GM10847 (cell line): ENCODE data around the gene SNX5.

Source experiments
- POLR2A ChIP-seq: IDR thresholded peaks from 2 replicates; pipeline ENCODE4 v1.6.1; 2011; ENCODE audit not compliant: insufficient read length; ENCODE audit errors: extremely low read depth

SNX5 gene

GRCh38 chr20:17967521-17968365 lies 851 bp downstream of the SNX5 start:
- no peak for TF ChIP-seq POLR2A

DNA sequence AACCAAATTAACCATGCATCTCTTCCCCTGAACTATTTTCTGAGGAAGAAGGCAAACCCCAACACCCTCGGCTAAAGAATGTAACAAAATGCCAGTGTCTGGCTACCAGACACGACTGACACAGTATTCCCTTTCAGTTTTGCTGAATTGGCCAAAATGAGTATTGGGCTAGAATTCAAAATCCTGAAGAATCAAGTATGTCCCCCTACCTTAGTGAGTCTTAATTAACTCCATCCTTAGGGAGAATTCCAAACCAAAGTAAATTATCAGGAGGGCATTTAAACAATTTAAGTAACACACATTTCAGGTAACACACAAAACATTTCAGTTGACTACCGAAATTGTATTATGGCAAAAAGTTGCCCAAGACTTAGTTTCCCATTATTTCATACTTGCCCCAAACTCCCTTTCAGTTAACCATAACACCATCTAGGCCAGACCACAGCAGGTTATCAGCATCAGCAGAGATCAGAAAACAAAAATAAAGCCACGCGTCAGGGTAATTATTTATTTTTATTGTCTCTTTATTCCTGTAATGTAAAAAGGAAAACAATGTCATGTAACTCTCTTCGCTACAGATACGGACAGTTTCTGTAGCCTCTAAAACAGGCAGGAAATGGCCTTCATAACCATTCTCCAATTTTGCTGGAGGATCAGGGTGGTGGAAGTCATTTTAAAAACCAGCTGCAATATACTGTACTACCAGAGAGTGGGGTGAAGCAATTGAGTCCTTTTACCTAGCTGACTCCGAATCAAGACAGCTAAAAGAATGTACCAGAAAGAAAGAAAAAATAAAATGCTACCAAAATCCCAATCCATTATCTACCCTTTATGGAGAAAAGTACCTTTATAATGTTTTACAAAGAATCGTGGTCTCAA lies 1.9 kb downstream of the SNX5 start:
- no peak for TF ChIP-seq POLR2A

DNA sequence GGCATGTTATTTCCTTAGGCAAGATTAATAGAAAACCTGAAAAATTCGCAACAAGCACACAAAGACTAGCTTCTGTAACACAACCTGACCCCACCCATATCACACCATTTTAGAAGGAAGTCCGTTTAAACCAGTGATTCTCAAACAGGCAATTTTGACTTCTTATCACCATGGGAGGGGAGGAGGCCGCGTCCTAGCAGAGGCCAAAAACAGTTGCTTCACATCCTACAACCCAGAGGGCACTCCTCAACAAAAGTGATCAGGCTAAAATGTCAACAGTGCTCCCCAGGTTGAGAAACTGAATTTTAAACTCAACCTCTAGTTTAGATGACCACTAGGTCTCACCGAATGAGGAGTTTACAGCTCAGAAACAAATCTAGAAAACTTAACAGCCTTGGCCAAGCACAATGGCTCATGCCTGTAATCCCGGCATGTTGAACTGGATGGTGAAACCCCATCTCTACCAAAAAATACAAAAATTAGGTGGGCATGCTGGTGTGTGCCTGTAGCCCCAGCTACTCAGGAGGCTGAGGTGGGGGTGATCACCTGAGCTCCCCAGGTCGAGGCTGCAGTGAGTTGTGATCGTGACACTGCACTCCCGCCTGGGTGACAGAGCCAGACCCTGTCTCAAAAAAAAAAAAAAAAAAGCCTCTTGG lies 3.4 kb downstream of the SNX5 start:
- no peak for TF ChIP-seq POLR2A

DNA sequence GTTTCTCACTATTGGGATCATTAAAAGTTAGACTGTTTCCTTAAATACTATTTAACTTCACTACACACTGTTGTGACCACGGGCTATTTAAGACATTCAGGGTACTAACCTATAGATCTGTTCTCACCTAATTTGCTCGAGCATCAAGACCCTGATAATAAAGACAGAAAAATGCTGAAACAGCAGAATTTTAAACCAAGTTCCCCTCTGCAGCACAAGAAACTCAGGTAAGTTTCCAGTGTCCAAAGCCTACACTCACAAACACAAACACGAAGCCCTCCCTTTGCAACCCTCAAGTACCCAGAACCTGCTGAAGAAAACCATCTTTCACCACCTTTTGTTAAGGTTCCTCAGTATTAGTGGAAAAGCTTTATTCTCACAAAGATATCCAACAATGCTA lies 4.0 kb downstream of the SNX5 start:
- TF ChIP-seq POLR2A = no peak

DNA sequence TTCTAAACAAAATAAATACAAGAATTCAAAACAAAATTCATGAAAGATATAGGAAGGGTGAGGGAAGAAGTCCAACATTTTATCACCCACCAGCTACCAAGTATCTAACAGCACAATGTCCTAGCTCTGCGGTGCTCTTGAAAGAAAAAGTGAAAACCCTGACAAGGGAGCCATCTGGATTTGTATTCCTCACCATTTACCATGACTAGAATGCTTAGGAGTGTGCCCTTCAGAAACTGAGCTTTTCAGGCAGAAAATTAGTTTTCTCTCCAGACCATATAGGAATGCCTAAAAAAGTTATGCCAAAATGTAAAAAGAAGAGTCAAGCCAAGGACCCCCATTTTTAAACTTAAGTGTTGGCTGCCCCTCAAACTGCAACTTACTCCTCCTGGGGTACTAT lies 4.5 kb downstream of the SNX5 start:
- TF ChIP-seq POLR2A = no peak

DNA sequence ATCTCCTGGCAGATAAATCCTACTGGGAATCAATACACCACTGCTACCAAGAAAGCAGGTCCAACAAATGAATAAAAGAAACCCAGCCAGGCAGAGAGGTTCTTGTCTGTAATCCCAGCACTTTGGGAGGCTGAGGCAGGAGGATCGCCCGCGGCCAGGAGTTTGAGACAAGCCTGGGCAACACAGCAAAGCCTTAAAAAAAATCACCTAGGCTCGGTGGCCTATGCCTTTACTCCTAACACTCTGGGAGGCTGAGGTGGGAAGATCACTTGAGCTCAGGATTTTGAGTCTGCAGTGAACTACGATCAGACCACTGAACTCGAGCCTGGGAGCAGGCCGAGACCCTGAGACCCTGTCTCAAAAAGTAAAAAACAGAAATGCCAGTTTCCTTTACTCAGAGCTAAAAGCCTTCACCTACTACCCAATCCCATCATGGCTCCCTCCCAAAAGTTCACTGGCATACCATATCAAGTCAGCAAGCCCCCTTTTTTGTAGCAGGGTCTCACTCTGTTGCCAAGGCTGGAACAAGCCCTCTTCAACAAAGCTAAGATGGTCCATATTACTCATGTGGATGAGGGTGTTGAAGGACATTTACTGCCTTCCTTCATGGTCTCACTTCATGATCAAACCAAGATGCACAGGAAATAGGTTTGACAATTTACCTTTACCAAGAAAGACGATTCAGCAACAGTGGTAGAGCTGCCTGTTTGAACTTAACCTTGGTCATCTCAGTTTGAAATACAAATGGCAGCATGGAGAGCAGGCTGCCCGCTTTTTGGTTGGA lies 5.3 kb downstream of the SNX5 start:
- no peak for TF ChIP-seq POLR2A

- no peak for TF ChIP-seq POLR2A
These were observed 7.0 kb downstream of the SNX5 start for GRCh38 chr20:17961587-17961940.

- no peak for TF ChIP-seq POLR2A
These were observed 7.5 kb downstream of the SNX5 start for GRCh38 chr20:17960927-17961586.

GRCh38 chr20:17959257-17959627 lies 9.4 kb downstream of the SNX5 start:
- no peak for TF ChIP-seq POLR2A

DNA sequence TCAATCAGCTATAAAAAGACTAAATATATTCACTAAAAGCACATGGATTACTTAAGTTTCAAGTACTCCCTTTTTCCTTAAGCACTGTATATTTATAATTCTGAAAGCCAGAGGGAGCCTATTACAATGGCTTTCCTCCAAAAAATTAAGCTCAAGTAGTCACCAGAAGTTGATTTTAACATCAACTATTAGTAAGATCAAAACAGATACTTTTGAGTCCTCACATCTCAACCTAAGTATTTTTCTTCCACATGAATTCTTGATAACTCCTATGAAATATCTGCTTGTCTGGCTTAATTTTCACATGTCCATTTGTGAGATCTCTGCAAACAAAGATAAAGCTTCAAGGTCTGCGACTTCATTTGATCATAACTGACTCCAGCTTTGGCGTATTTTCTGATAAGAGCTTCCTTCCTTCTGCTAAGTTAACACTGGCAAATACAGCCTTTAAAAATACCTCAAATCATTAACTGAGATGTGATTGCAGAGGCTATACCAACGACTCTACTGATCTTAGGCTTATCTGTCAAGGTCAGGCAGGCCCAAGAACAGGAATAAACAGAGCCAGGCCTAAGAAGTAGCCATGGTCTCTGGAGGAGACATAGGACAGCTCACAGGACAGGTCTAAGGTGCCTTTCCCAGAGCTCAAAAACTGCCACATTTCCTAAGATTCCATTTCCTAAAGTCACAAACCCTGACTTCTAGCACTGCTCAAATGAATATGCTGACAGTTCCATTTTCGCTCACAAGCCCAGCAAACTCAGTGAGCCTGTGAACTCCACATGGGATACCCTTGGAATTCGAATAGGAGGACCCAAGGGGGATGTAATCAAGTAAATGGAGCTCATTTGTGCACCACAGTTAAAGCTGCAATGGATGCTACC lies 10.0 kb downstream of the SNX5 start:
- TF ChIP-seq POLR2A = no peak

DNA sequence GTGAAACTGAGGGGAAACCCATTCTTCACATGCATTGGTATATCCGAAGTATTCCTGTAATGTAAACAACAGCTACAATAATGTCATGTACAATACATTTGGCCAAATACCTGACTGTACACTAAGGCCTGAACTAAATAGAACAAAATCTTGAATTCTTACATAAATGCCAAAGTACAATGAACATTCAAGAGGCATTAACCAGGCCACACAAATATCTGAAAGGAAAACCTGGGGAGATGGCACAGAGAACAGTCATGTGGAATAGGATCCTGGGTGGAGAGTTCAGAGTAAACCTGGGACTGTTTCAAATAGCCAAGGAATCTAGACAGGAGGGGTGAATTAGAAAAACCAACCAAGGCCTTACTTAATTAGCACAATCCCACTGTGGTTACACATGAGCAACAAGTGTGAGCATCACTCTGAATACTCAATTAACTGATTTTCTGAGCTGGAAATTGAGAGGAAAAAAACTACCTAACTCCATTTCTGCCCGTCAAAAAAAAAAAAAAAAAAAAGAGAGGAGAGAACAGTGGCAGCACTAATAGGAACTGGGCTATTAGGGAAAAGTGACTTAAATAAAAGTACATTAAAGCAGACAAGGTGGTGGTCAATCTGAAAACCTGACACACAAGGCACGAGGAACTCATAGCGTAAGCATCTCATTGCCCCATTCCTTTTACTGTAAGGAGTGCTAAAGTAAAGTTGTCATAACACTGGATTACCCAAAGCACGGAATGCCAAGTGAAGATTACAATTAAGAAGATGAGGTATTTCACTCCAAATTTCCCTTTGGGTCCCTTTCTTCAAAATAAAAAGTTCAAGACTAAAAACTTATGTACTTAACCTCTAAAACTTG lies 10.9 kb downstream of the SNX5 start:
- no peak for TF ChIP-seq POLR2A

DNA sequence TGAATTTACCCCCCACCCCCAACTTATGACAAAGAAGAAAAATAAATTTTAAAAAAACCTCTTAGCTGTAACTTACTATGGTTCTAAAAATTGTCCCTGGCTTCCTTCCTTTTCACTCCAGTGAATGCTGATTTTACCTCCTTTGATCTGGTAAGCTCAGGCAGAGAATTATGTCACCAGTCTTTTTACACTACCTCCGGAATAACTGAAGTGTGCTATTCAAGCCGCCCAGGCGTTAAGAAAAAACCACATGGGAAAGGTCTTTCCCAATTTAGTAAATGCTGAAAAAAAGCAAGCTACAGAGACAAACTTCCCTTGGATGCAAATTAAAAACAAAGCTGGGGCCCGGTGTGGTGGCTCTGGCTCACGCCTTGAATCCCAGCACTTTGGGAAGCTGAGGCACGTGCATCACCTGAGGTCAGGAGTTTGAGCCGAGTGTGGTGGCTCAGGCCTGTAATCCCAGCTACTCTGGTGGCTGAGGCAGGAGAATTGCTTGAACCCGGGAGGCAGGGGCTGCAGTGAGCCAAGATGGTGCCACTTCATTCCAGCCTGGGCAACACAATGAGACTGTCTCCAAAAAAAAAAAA lies 12.4 kb downstream of the SNX5 start:
- TF ChIP-seq POLR2A = no peak
